Astrocyte (in vitro differentiated cells and primary cell): ENCODE results near the gene UBE2E2.

ENCODE experiments used
- CTCF ChIP-seq: IDR thresholded peaks from 2 replicates; pipeline ENCODE4 v1.5.1; 2011; ENCODE audit warnings: low read depth, mild to moderate bottlenecking, inconsistent platforms, low read length, moderate library complexity; ENCODE audit not compliant: insufficient read depth
- EZH2 ChIP-seq: IDR thresholded peaks from 2 replicates; pipeline ENCODE4 v1.6.1; 2012; ENCODE audit warnings: mild to moderate bottlenecking, low read length, inconsistent platforms; ENCODE audit not compliant: insufficient read depth

GRCh38 chr3:23629181-23629894 is 426.2 kb downstream of the UBE2E2 start:
- TF ChIP-seq CTCF (no peak), EZH2 (no peak)
